ENCODE measurements around the gene ABCA2. TPM values are rescaled to one million over a fixed set of nuclear protein-coding genes. Genes with fewer than 3 reads are reported as not detected.

The ABCA2 gene
- 16.5 TPM for polyA plus RNA-seq (ENCODE audit: insufficient read length)

- DNase-seq (ENCODE audit: low read depth), result no peak
Measured at GRCh38 chr9:137027369-137028262, at the start of gene ABCA2. TSS of gene ABCA2 (minus strand) at chr9:137028237. CDS start at chr9:137028140, 97 bp downstream.

- DNase-seq (ENCODE audit: low read depth), result no peak
Measured at GRCh38 chr9:137077010-137077747, 49.1 kb upstream of the ABCA2 start, which contains the start of gene UAP1L1. TSS of gene UAP1L1 (plus strand) at chr9:137077517. CDS start at chr9:137077533, 16 bp downstream.

GRCh38 chr9:137076636-137077009 is 48.6 kb upstream of the ABCA2 start:
- no peak for DNase-seq (ENCODE audit: low read depth)

GRCh38 chr9:137075275-137075775 is 47.3 kb upstream of the ABCA2 start:
- no peak for DNase-seq (ENCODE audit: low read depth)

GRCh38 chr9:137074657-137075274 is 46.7 kb upstream of the ABCA2 start:
- no peak for DNase-seq (ENCODE audit: low read depth)

- DNase-seq (ENCODE audit: low read depth), result no peak
Measured at GRCh38 chr9:137073992-137074399, 46.0 kb upstream of the ABCA2 start.

GRCh38 chr9:137071282-137071681 is 43.2 kb upstream of the ABCA2 start:
- DNase-seq (ENCODE audit: low read depth), result no peak

GRCh38 chr9:137070906-137071275 is 42.9 kb upstream of the ABCA2 start:
- DNase-seq (ENCODE audit: low read depth), result no peak

GRCh38 chr9:137070201-137070905 is 42.3 kb upstream of the ABCA2 start, which contains the start of gene SAPCD2:
TSS of gene SAPCD2 (minus strand) at chr9:137070557. CDS start at chr9:137070460, 97 bp downstream.
- no peak for DNase-seq (ENCODE audit: low read depth)

- DNase-seq (ENCODE audit: low read depth), result no peak
Measured at GRCh38 chr9:137069508-137070091, 41.6 kb upstream of the ABCA2 start.

- no peak for DNase-seq (ENCODE audit: low read depth)
Measured at GRCh38 chr9:137068539-137069507, 40.8 kb upstream of the ABCA2 start.

- no peak for DNase-seq (ENCODE audit: low read depth)
Measured at GRCh38 chr9:137067860-137068538, 40.0 kb upstream of the ABCA2 start.

GRCh38 chr9:137066096-137066861 is 38.2 kb upstream of the ABCA2 start:
- DNase-seq (ENCODE audit: low read depth), result no peak

- no peak for DNase-seq (ENCODE audit: low read depth)
Measured at GRCh38 chr9:137065336-137065967, 37.4 kb upstream of the ABCA2 start.

- DNase-seq (ENCODE audit: low read depth), result no peak
Measured at GRCh38 chr9:137064880-137065164, 36.8 kb upstream of the ABCA2 start.

GRCh38 chr9:137064027-137064879 is 36.2 kb upstream of the ABCA2 start:
- DNase-seq (ENCODE audit: low read depth), result no peak
